NCI-H2029 treated with DMSO at 0.1 percent for 48 hours (cell line): ENCODE measurements around the gene SRSF10.
"Not testable (repeated sequence)": the region's sequence is repeated elsewhere in the genome, so short reads cannot be mapped to it uniquely, and the experiment has no call there.

ENCODE experiments used
- DNase-seq: peaks from one replicate; lab custom pipeline; 2025; lab: John Stamatoyannopoulos, UW

The SRSF10 gene

GRCh38 chr1:23979881-23980727, at the start of gene SRSF10:
TSS of gene SRSF10 (minus strand) at chr1:23980327. CDS start at chr1:23980255, 72 bp downstream.
- DNase-seq, result peak; percentile 99

GRCh38 chr1:24027838-24028468, 47.8 kb upstream of the SRSF10 start:
- no peak for DNase-seq

- DNase-seq, result no peak
Measured at GRCh38 chr1:24022581-24023361, 42.6 kb upstream of the SRSF10 start.

GRCh38 chr1:24021403-24022266, 41.5 kb upstream of the SRSF10 start:
- no peak for DNase-seq

- DNase-seq, result no peak
Measured at GRCh38 chr1:24020470-24020869, 40.3 kb upstream of the SRSF10 start.

GRCh38 chr1:24020025-24020424, 39.9 kb upstream of the SRSF10 start:
- no peak for DNase-seq

- no peak for DNase-seq
Measured at GRCh38 chr1:24018611-24019580, 38.8 kb upstream of the SRSF10 start.

- no peak for DNase-seq
Measured at GRCh38 chr1:24015221-24016210, 35.4 kb upstream of the SRSF10 start.

- DNase-seq, result not testable (repeated sequence)
Measured at GRCh38 chr1:24012878-24013277, 32.8 kb upstream of the SRSF10 start.

- DNase-seq, result no peak
Measured at GRCh38 chr1:24010650-24011049, 30.5 kb upstream of the SRSF10 start.

- no peak for DNase-seq
Measured at GRCh38 chr1:24009406-24009805, 29.3 kb upstream of the SRSF10 start.

GRCh38 chr1:24008574-24009184, 28.6 kb upstream of the SRSF10 start:
- DNase-seq, result not testable (repeated sequence)

- DNase-seq, result no peak
Measured at GRCh38 chr1:24007079-24007478, 27.0 kb upstream of the SRSF10 start.

GRCh38 chr1:24005163-24005562, 25.0 kb upstream of the SRSF10 start:
- DNase-seq, result no peak

- DNase-seq, result no peak
Measured at GRCh38 chr1:24004132-24004531, 24.0 kb upstream of the SRSF10 start.

- peak; percentile 27 for DNase-seq
Measured at GRCh38 chr1:24003331-24003972, 23.3 kb upstream of the SRSF10 start.

- DNase-seq, result no peak
Measured at GRCh38 chr1:24002695-24003094, 22.6 kb upstream of the SRSF10 start.

- no peak for DNase-seq
Measured at GRCh38 chr1:23999156-23999671, 19.1 kb upstream of the SRSF10 start.
